Measurements from ENCODE around the gene DNASE1L3. TPM values are rescaled to one million over a fixed set of nuclear protein-coding genes. Genes with fewer than 3 reads are reported as not detected.

The DNASE1L3 gene
- total and polyA plus RNA-seq, 2 of the 4 experiments (the other 2 are of a cell fraction): not detected

DNA sequence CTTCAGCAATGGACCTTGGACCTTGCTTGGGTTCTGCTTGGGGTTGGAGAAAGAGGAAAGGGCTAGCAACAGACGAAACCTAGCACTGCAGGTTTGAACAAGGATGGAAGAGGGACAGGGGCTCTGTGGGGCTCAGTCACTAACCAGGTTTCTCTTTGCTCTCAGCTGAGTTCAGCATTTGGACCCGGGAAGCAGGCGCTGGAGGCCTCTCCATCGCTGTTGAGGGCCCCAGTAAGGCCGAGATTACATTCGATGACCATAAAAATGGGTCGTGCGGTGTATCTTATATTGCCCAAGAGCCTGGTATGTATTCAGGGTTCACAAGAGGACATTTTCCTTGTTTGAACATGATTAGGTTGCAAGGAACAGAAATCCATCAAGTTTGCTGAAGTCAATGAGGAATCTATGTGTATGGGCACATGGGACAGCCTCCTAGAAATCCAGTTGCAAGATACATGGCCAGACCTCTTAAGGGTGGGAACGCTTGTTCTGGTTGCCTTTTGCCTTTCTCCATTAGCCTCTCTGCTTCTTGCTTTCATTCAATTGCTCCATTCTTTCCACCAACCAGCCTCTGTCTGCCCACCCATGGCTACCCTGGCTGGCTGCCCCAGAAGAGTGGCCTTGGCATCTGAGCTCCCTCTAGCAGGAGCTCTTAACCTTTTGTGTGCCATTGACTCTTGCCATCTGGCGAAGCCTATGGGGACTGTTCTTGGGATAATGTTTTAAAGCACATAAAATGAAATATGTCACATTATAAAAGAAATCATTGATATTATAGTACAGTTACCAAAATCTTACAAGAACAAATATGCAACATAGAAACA, 55.9 kb downstream of the DNASE1L3 start:
- dilution Hi-C loops (cut with HindIII; ENCODE audit: low sequenced_read_pairs, unreplicated experiment): no loop called here
- Histone ChIP-seq H3K4ac (ENCODE audit: low read depth, low read length) (no peak overlapping the region), H3K18ac (ENCODE audit: low read depth, low read length) (no peak overlapping the region), H3K36me3 (ENCODE audit: control insufficient read depth, insufficient read depth, low read length) (peaks cover 68% of the 10 kb centered on the region), H3K56ac (ENCODE audit: extremely low read depth, insufficient read depth, low read length) (no peak overlapping the region), H4K91ac (ENCODE audit: insufficient read depth, low read depth, low read length) (no peak overlapping the region), H2AK9ac (replicated peaks; ENCODE audit: low read depth, low read length, poor library complexity) (no peak overlapping the region), H2BK20ac (ENCODE audit: low read depth, low read length) (no peak overlapping the region), H3K9me1 (ENCODE audit: insufficient read depth, low read length) (peaks cover 14% of the 10 kb centered on the region), H2BK120ac (ENCODE audit: low read depth, low read length) (no peak overlapping the region), H3K27ac (ENCODE audit: insufficient read depth, low read length) (no peak overlapping the region), H3K27me3 (ENCODE audit: control insufficient read depth, insufficient read depth, low read length) (no peaks in the 10 kb centered on the region), H3K9ac (ENCODE audit: low read depth, low read length) (no peak overlapping the region), H2AFZ (replicated peaks; ENCODE audit: low read length, poor library complexity) (no peak overlapping the region), H3K9me3 (ENCODE audit: control insufficient read depth, insufficient read depth, low read length) (no peaks in the 10 kb centered on the region), H2BK15ac (ENCODE audit: low read depth, low read length) (no peak overlapping the region), H4K20me1 (ENCODE audit: insufficient read depth, low read length) (peaks cover 6% of the 10 kb centered on the region), H3K23ac (ENCODE audit: low read depth, low read length) (no peak overlapping the region), H3K14ac (replicated peaks; ENCODE audit: low read depth, low read length) (no peak overlapping the region), H3K4me2 (ENCODE audit: low read depth, low read length) (no peak overlapping the region), H4K8ac (ENCODE audit: low read depth in 2 of 2, low read length in 2 of 2) (no peak overlapping the region), H3K4me1 (ENCODE audit: control insufficient read depth, insufficient read depth, low read length) (peaks cover 2% of the 10 kb centered on the region; the same call in 1 of the 2 replicates), H3K4me3 (ENCODE audit: insufficient read depth, low read depth, low read length) (no peak overlapping the region), H3K79me1 (ENCODE audit: low read depth in 1 of 2, low read length in 2 of 2) (peaks cover 18 to 20% of the 10 kb centered on the region in 2 experiments; a peak in 3 of 4 replicates), H2BK5ac (ENCODE audit: low read depth, low read length, poor library complexity, severe bottlenecking) (no peak overlapping the region), H2AK5ac (ENCODE audit: low read depth, low read length) (no peak overlapping the region), H4K5ac (ENCODE audit: low read depth, low read length) (no peak overlapping the region)
- POLR2A ChIA-PET (ENCODE audit: unreplicated experiment): no interaction called here
- DNase-seq (no peak), ATAC-seq (ENCODE audit: low read depth) (no peak)
- intact Hi-C loops (cut with micrococcal nuclease): no loop called here
- in situ Hi-C loops (cut with MboI; ENCODE audit: low sequenced_read_pairs): no loop called here
- BruUV-seq (replicated peaks): no TSS peak
- CTCF ChIA-PET: no interaction called here
- 90% methylated on average over 5 of the region's 10 CpGs; no CpG with 5 or more reads in 1 of the 2 experiments for WGBS, 2 experiments (ENCODE audit: extremely low coverage in 2 of 2, insufficient read length in 1 of 2)
- TF ChIP-seq POLR2A (IDR thresholded peaks at IDR 0.05; ENCODE audit: low read depth, low read length) (no peak), CEBPB (IDR thresholded peaks at IDR 0.05; ENCODE audit: low read depth, low read length) (no peak), MXI1 (IDR thresholded peaks at IDR 0.05; ENCODE audit: borderline replicate concordance, low read depth, low read length) (no peak), NFE2L2 (IDR thresholded peaks at IDR 0.05; ENCODE audit: low read depth, low read length) (no peak), CTCF (conservative IDR thresholded peaks at IDR 0.05; ENCODE audit: low read depth, low read length) (no peak), MAFK (IDR thresholded peaks at IDR 0.05; ENCODE audit: low read depth, low read length) (no peak), RAD21 (IDR thresholded peaks at IDR 0.05; ENCODE audit: low read length) (no peak), CHD1 (IDR thresholded peaks at IDR 0.05; ENCODE audit: low read depth, low read length) (no peak), BHLHE40 (IDR thresholded peaks at IDR 0.05; ENCODE audit: low read depth, low read length) (no peak), SMC3 (IDR thresholded peaks at IDR 0.05; ENCODE audit: low read depth, low read length) (no peak), FOS (IDR thresholded peaks at IDR 0.05; ENCODE audit: low read depth, low read length) (no peak), RFX5 (IDR thresholded peaks at IDR 0.05; ENCODE audit: low read depth, low read length) (no peak), RCOR1 (IDR thresholded peaks at IDR 0.05; ENCODE audit: insufficient replicate concordance, low read length) (no peak)
- TF ChIP-seq, protein P1, sequence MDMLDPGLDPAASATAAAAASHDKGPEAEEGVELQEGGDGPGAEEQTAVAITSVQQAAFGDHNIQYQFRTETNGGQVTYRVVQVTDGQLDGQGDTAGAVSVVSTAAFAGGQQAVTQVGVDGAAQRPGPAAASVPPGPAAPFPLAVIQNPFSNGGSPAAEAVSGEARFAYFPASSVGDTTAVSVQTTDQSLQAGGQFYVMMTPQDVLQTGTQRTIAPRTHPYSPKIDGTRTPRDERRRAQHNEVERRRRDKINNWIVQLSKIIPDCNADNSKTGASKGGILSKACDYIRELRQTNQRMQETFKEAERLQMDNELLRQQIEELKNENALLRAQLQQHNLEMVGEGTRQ (IDR thresholded peaks at IDR 0.05; ENCODE audit: low read depth, low read length): no peak
- TF ChIP-seq, protein P2, sequence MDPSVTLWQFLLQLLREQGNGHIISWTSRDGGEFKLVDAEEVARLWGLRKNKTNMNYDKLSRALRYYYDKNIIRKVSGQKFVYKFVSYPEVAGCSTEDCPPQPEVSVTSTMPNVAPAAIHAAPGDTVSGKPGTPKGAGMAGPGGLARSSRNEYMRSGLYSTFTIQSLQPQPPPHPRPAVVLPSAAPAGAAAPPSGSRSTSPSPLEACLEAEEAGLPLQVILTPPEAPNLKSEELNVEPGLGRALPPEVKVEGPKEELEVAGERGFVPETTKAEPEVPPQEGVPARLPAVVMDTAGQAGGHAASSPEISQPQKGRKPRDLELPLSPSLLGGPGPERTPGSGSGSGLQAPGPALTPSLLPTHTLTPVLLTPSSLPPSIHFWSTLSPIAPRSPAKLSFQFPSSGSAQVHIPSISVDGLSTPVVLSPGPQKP (IDR thresholded peaks at IDR 0.05; ENCODE audit: borderline replicate concordance, low read depth, low read length): no peak

Measured in IMR-90 (cell line).